M059J (cell line): ENCODE data around the gene EMILIN2. TPM values are rescaled to one million over a fixed set of nuclear protein-coding genes. Genes with fewer than 3 reads are reported as not detected.
A peak's percentile ranks its signal among the peaks of the same experiment; 100 is the strongest.
"Not testable (repeated sequence)": the region's sequence is repeated elsewhere in the genome, so short reads cannot be mapped to it uniquely, and the experiment has no call there.

Source experiments
- DNase-seq: peaks from one replicate; pipeline ENCODE4 v3.0.0-alpha.2; 2012; ENCODE audit warnings: low read depth
- total RNA-seq: library from RNA; depleted of rRNA; stranded (reverse); fragments of >200 nt; shearing (Covaris generic); gene quantifications from 2 replicates; pipeline ENCODE4 v1.2.3, GENCODE V29; 2014; rRNA removed

Gene EMILIN2
- total RNA-seq: 1.2 and 2.8 TPM in 2 replicates

- DNase-seq: peak; percentile 21
Measured at GRCh38 chr18:2846636-2847316, at the start of gene EMILIN2. Gene EMILIN2 (plus strand): TSS chr18:2847006. CDS start chr18:2847189, 183 bp downstream.

GRCh38 chr18:2797951-2798350 lies 48.9 kb upstream of the EMILIN2 start:
- DNase-seq: no peak

GRCh38 chr18:2799369-2799768 lies 47.4 kb upstream of the EMILIN2 start:
- no peak for DNase-seq

DNA sequence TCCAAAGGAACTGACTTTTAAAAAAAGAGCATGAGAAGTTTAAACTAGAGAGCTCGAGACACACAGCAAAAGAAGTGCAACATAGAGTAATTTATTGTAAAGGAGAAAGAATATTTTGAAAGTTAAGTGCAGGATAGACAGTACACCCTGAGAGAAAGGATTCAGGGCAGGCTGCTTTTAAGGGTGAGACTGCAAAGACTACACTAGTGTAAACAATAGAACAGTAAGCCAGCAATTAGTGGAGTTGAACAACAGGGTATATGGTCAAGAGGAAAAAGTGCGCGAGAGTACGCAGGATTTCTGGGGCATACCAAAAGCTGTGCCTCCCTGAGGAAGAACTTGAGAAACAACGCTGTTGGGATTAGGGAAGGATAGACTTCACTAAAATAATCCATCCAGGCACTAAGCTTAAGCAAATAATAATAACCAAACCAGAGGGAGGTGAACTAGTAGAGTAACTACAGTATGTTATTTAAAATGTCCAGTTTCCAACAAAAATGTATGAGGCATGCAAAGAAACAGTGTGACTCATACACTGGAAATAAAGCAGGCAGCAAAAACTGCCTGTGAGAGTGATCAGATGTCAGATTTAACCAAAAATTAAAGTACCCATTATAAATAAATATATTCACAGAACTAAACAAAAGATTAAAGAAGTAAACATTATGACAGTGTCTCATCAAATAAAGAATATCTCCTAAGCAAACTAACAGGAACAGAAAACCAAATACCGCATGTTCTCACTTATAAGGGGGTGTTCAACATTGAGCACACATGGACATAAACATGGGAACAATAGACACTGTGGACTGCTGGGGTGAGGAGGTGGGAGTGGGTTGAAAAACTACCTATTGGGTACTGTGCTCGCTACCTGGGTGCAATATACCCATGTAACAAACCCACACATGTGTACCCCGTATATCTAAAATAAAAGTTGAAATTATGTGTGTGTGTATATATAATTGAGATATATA lies 40.5 kb upstream of the EMILIN2 start:
- peak; percentile 18 for DNase-seq

- DNase-seq: not testable (repeated sequence)
Measured at GRCh38 chr18:2808640-2809039, 38.2 kb upstream of the EMILIN2 start.

GRCh38 chr18:2809666-2810183 lies 37.1 kb upstream of the EMILIN2 start:
- DNase-seq: not testable (repeated sequence)

DNA sequence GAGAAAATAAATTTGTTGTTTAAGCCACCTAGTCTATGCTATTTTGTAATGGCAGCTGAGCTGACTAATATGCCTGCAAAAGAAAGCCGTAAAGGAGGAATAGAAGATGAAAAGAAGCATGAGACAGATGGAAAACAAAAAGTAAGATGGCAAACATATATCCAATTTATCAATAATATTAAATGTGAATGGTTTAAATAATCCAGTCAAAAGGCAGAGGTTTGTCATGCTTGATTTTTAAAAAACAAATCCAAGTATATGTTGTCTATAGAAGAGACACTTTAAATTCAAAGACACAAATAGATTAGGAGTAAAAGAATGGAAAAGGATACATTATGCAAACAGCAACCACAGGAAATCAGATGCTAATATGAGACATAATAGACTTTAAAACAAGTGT lies 35.4 kb upstream of the EMILIN2 start:
- DNase-seq: no peak

GRCh38 chr18:2814928-2815327 lies 31.9 kb upstream of the EMILIN2 start:
- DNase-seq: no peak

DNA sequence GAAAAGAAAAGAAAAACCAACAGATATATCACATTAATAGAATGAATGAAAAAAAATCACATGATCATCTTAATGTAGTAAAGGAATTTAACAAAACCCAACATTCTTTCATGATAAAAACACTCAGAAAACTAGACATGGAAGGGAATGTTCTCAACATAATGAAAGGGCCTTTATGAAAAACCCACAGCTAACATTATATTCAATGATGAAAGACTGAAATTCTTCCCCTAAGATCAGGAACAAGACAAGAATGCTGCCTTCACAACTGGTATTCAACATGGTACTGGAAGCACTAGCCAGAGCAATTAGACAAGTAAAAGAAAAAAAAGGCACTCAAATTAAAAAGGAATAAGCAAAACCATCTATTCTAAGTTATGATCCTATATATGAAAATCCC lies 28.5 kb upstream of the EMILIN2 start:
- no peak for DNase-seq

DNA sequence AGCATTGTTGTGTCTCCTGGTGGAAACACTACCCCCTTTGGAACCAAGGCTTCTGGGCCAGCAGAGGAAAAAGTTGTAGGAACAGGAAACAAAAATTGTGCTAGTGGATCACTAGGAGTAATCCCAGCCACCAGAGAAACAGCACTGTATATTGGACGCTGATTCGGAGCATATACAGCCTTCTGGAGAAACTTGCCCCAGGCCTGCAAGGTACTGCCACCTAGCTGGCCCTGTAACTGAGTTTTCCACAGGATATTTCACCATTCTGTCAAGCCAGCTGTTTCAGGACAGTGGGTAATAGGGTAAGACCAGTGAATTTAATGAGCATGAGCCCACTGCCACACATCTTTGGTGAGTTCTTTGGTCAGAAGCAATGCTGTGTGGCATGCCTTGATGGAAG lies 25.1 kb upstream of the EMILIN2 start:
- no peak for DNase-seq

DNA sequence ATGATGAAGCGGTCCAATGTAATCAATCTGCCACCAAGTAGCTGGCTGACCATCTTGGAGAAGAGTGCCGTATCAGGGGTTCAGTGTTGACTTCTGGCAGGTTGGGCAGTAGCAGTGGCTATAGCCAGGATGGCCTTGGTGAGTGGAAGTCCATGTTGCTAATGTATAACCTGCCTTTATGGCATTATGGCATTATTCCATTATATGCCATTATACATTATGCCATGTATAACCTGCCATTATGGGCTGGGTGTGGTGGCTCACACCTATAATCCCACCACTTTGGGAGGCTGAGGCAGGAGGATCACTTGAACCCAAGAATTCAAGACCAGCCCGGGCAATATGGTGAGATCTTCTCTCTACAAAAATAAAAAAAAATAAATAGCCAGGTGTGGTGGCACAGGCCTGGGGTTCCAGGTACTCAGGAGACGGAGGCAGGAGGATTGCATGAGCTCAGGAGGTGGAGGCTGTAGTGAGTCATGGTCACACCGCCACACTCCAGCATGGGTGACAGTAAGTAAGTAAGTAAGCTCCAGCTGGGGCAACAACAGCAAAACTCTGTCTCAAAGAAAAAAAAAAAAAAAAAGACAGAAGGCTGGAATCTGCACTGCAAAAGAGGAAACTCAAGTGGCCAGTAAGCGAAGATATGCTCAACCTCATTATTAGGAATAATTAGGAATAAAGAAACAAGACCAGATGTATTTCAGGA lies 24.4 kb upstream of the EMILIN2 start:
- no peak for DNase-seq

- DNase-seq: no peak
Measured at GRCh38 chr18:2823202-2823601, 23.6 kb upstream of the EMILIN2 start.

DNA sequence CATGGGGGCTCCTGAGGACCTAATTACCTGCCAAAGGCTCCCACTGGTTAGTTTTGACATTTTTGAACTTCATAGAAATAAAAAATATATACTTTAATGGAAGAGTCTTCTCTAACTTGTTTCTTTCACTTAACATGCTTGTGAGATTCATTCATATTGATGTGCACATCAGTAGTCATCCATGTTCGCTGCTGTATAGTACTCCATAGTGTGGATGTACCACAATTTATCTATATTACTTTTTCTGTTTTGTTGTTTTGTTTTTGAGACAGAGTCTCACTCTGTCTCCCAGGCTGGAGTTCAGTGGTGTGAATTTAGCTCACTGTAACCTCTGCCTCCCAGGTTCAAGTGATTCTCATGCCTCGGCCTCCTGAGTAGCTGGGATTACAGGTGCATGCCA lies 22.8 kb upstream of the EMILIN2 start:
- no peak for DNase-seq

GRCh38 chr18:2824865-2825264 lies 21.9 kb upstream of the EMILIN2 start:
- no peak for DNase-seq

DNA sequence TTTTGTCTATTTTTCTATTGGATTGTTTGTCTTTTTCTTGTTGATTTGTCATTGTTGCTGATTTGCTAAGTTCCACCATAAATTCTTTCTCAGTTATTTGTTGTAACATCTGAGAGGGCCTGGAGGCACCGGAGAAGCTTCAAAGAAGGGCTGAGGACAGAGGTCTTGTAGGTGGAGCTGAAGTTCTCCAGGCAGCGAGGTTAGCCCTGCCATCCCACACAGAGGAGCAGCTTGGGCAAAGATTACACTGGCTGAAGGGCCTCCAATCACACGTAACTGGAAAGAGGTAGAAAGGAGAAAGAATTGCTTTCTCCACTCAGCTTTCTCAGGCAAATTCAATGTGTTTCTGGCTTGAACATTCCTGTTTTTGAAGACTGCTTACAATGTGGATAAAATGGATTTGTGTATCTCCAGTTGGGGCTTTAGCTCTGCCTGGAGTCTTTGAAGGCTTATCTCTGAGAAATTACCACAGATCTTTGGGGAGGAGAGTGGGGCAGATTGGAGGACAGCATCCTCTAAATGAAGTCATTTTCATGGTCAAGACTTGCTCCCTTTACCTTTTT lies 21.1 kb upstream of the EMILIN2 start:
- DNase-seq: no peak

GRCh38 chr18:2826581-2826980 lies 20.2 kb upstream of the EMILIN2 start:
- no peak for DNase-seq

DNA sequence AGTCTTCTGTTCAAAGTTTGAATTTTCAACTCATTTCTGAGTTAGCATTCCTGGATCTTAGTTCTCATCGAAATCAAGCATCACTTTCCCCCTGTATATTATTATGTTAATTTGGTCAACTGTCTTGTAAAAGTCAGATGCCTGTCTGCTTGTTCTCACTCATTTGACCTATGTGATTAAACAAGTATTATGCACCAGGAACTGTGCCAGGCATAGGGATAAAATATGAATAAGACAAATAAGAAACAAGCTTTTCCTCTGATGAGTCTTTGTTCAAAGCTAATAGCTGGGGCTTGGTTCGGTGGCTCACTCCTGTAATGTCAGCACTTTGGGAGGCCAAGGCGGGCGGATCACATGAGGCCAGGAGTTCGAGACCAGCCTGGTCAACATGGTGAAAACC lies 19.7 kb upstream of the EMILIN2 start:
- no peak for DNase-seq

- not testable (repeated sequence) for DNase-seq
Measured at GRCh38 chr18:2836118-2836517, 10.7 kb upstream of the EMILIN2 start.

GRCh38 chr18:2837290-2837689 lies 9.5 kb upstream of the EMILIN2 start:
- DNase-seq: not testable (repeated sequence)

DNA sequence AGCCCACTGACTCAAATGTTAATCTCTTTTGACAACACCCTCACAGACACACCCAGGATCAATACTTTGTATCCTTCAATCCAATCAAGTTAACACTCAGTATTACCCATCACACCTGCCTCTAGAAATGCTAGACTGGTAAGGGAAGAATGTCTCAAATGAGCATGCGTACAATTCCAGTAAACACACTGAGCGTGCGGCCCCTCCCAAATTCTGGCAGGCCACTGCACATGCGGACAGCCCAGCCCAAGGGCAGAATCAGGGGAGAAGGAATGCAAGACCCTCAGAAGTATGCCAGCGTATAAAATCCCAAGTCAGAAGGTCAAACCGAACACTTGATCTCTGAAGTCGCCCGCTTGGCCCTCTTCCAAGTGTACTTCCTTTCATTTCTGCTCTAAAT lies 7.6 kb upstream of the EMILIN2 start:
- no peak for DNase-seq

DNA sequence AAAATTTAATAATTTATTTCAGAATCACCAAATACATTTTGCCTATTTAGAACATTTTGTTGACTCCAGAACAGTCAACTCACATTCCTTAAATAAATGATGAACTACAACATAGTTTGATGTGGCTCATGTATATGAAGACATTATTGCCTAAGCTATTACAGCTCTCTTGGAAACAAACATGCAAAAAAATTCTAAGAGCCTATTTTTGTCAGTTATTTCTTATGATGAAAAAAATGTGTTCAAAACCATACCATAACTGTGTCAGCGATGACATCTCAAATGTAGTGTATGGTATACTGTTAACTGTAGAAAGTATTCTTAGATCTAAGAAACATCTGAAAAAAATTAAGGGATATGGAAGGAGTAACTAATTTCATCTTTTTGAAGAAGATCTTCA lies 6.3 kb upstream of the EMILIN2 start:
- DNase-seq: no peak

GRCh38 chr18:2843146-2843545 lies 3.7 kb upstream of the EMILIN2 start:
- DNase-seq: no peak
